HAP-1 (cell line): ENCODE data around the gene TMEM119.
"Not testable (repeated sequence)": the region's sequence is repeated elsewhere in the genome, so short reads cannot be mapped to it uniquely, and the experiment has no call there.

ENCODE experiments used
- DNase-seq, 2 experiments: peaks; one replicate each; pipeline ENCODE4 v3.0.0-alpha.2; 2016 to 2020; ENCODE audit warnings: low spot score in 2 of 2
- H3K27me3 ChIP-seq: fragments of 250-450 bp; sonication (Bioruptor Pico); 2 replicates; pipeline ENCODE4 v1.5.1; 2020; ENCODE audit warnings: low read depth, mild to moderate bottlenecking, moderate library complexity
- H3K36me3 ChIP-seq: fragments of 250-450 bp; sonication (Bioruptor Pico); replicated peaks from 2 replicates; pipeline ENCODE4 v1.5.1; 2020; ENCODE audit warnings: mild to moderate bottlenecking
- H3K4me1 ChIP-seq: fragments of 250-450 bp; sonication (Bioruptor Pico); 2 replicates; pipeline ENCODE4 v1.5.1; 2020; ENCODE audit warnings: mild to moderate bottlenecking
- H3K4me3 ChIP-seq: fragments of 250-450 bp; sonication (Bioruptor Pico); 2 replicates; pipeline ENCODE4 v1.5.1; 2020; ENCODE audit warnings: mild to moderate bottlenecking, moderate library complexity
- H3K9me3 ChIP-seq: fragments of 250-450 bp; sonication (Bioruptor Pico); 2 replicates; pipeline ENCODE4 v1.5.1; 2020; ENCODE audit warnings: mild to moderate bottlenecking, moderate library complexity
- in situ Hi-C: fragments of 300-500 bp; cut with MboI; formaldehyde crosslinking; loops from 3 replicates; pipeline ENCODE4 v1.14.3; 2020; ENCODE audit warnings: low sequenced_read_pairs, inconsistent platforms, mixed read lengths

Gene TMEM119

GRCh38 chr12:108594960-108595710 lies 2.7 kb downstream of the TMEM119 start:
- no peaks in the 10 kb centered on the region for H3K4me1 ChIP-seq
- no peaks in the 10 kb centered on the region for H3K27me3 ChIP-seq
- in situ Hi-C loops: no loop called here
- H3K4me3 ChIP-seq: no peak overlapping the region
- no peak for DNase-seq
- no peaks in the 10 kb centered on the region for H3K36me3 ChIP-seq
- no peaks in the 10 kb centered on the region for H3K9me3 ChIP-seq

DNA sequence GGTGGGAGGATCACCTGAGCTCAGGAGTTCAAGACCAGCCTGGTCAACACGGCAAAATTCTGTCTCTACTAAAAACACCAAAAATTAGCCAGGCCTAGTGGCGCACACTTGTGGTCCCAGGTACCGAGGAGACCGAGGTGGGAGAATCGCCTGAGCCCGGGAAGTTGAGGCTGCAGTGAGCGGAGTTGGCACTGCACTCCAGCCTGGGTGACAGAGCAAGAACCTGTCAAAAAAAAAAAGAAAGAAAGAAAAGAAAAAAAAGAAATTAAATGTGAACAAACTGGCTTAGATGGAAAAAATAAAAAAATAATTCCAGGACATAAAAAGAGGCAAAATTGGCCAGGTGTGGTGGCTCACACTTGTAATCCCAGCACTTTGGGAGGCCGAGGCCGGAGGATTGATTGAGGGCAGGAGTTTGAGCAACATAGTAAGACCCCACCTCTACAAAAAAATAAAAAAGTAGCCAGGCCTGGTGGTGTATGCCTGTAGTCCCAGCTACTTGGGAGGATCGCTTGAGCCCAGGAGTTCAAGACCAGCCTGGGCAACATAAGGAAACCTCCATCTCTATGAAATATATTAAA lies 3.5 kb downstream of the TMEM119 start:
- H3K27me3 ChIP-seq: no peaks in the 10 kb centered on the region
- H3K36me3 ChIP-seq: no peaks in the 10 kb centered on the region
- H3K4me1 ChIP-seq: no peaks in the 10 kb centered on the region
- H3K9me3 ChIP-seq: no peaks in the 10 kb centered on the region
- in situ Hi-C loops: no loop called here
- H3K4me3 ChIP-seq: no peak overlapping the region
- DNase-seq: no peak

DNA sequence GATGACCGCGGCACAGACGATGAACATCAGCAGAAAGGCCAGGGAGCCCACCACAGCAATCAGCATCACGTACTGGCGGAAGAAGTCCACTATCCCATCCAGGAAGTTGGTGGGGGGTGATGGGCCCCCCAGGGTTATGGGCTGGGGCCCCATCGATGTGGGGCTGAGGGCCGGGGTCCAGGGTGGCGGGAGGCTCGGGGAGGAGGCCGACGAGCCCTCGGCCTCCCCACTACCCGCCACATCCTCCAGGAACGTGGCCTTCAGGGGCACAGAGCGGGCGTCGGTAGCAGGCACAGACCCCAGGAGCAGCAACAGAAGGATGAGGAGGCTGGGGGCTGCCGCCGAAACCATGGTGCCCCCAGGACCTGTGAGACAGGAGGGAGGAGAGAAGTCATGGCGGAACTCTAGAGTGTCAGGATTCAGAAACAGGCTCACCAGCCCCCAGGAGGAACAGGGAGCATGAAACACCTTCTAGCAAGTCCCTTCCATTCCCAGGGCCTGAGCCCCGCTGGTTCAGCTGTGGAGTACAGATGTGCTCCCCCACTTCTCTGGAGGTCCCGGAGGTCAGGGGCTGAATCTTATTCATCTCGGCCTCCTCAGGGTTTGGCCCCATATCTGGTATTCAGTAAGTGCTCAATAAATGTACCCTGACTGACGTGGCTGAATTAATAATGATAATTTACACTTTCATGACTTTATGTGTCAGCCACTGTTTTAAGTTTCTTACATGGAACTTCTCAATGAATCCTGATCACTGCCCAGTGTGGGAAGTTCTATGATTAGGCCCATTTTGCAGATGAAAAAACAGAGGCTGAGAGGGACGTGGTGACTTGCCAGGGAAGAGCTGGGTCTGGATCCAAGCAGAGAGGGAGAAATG lies 5.6 kb downstream of the TMEM119 start:
- in situ Hi-C loops: no loop called here
- H3K4me1 ChIP-seq: no peaks in the 10 kb centered on the region
- no peaks in the 10 kb centered on the region for H3K27me3 ChIP-seq
- no peak for DNase-seq
- H3K9me3 ChIP-seq: no peaks in the 10 kb centered on the region
- H3K36me3 ChIP-seq: no peaks in the 10 kb centered on the region
- H3K4me3 ChIP-seq: no peak overlapping the region

GRCh38 chr12:108591267-108591980 lies 6.5 kb downstream of the TMEM119 start:
- Histone ChIP-seq H3K4me3 (no peak overlapping the region), H3K27me3 (no peaks in the 10 kb centered on the region), H3K4me1 (no peaks in the 10 kb centered on the region), H3K36me3 (no peaks in the 10 kb centered on the region), H3K9me3 (no peaks in the 10 kb centered on the region)
- in situ Hi-C loops: no loop called here
- DNase-seq: no peak

GRCh38 chr12:108590463-108590862 lies 7.4 kb downstream of the TMEM119 start:
- in situ Hi-C loops, H3K27me3 ChIP-seq, H3K9me3 ChIP-seq, H3K4me3 ChIP-seq, H3K4me1 ChIP-seq, DNase-seq, H3K36me3 ChIP-seq: not testable (repeated sequence)

GRCh38 chr12:108589840-108590229 lies 8.0 kb downstream of the TMEM119 start:
- peaks cover 1% of the 10 kb centered on the region; the same call in 1 of the 2 replicates for H3K27me3 ChIP-seq
- no peak overlapping the region for H3K4me3 ChIP-seq
- no peak for DNase-seq
- in situ Hi-C loops: no loop called here
- H3K36me3 ChIP-seq: no peaks in the 10 kb centered on the region
- H3K9me3 ChIP-seq: no peaks in the 10 kb centered on the region
- H3K4me1 ChIP-seq: no peaks in the 10 kb centered on the region

GRCh38 chr12:108589028-108589839 lies 8.7 kb downstream of the TMEM119 start:
- H3K27me3 ChIP-seq: peaks cover 2% of the 10 kb centered on the region; the same call in 1 of the 2 replicates
- no peak for DNase-seq
- no peak overlapping the region for H3K4me3 ChIP-seq
- in situ Hi-C loops: no loop called here
- no peaks in the 10 kb centered on the region for H3K9me3 ChIP-seq
- H3K36me3 ChIP-seq: no peaks in the 10 kb centered on the region
- H3K4me1 ChIP-seq: no peaks in the 10 kb centered on the region

- Histone ChIP-seq H3K4me3 (no peak overlapping the region), H3K36me3 (no peaks in the 10 kb centered on the region), H3K4me1 (no peaks in the 10 kb centered on the region), H3K27me3 (peaks cover 2% of the 10 kb centered on the region; the same call in 1 of the 2 replicates), H3K9me3 (no peaks in the 10 kb centered on the region)
- in situ Hi-C loops: no loop called here
- DNase-seq: no peak
Measured at GRCh38 chr12:108587826-108588225, 10.1 kb downstream of the TMEM119 start.

- Histone ChIP-seq H3K4me1 (no peaks in the 10 kb centered on the region), H3K4me3 (no peak overlapping the region), H3K27me3 (peaks cover 2% of the 10 kb centered on the region; the same call in 1 of the 2 replicates), H3K36me3 (no peaks in the 10 kb centered on the region), H3K9me3 (no peaks in the 10 kb centered on the region)
- no peak for DNase-seq
- in situ Hi-C loops: no loop called here
Measured at GRCh38 chr12:108586306-108586705, 11.6 kb downstream of the TMEM119 start.

DNA sequence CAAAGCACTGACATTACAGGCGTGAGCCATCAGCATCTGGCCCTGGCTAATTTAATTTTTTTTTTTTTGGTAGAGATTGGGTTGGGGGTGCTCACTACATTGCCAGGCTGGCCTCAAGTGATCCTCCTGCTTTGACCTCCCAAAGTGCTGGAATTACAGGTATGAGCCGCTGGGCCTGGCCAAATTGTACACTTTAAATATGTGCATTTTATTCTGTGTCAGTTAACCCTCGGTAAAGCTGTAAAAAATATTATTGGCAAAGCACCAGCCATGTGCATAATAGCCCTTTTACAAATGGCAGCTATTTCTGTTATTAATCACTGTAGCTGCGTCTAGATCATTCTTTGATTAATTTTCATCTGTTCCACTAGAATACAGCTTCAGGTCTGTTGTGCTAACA lies 12.0 kb downstream of the TMEM119 start:
- H3K4me1 ChIP-seq: no peaks in the 10 kb centered on the region
- no peaks in the 10 kb centered on the region for H3K9me3 ChIP-seq
- in situ Hi-C loops: no loop called here
- peaks cover 2% of the 10 kb centered on the region; the same call in 1 of the 2 replicates for H3K27me3 ChIP-seq
- DNase-seq: no peak
- H3K4me3 ChIP-seq: no peak overlapping the region
- H3K36me3 ChIP-seq: no peaks in the 10 kb centered on the region

GRCh38 chr12:108584456-108585065 lies 13.3 kb downstream of the TMEM119 start:
- no peaks in the 10 kb centered on the region for H3K36me3 ChIP-seq
- H3K27me3 ChIP-seq: peaks cover 2% of the 10 kb centered on the region; the same call in 1 of the 2 replicates
- H3K9me3 ChIP-seq: no peaks in the 10 kb centered on the region
- no peak for DNase-seq
- in situ Hi-C loops: no loop called here
- no peaks in the 10 kb centered on the region for H3K4me1 ChIP-seq
- H3K4me3 ChIP-seq: no peak overlapping the region

DNA sequence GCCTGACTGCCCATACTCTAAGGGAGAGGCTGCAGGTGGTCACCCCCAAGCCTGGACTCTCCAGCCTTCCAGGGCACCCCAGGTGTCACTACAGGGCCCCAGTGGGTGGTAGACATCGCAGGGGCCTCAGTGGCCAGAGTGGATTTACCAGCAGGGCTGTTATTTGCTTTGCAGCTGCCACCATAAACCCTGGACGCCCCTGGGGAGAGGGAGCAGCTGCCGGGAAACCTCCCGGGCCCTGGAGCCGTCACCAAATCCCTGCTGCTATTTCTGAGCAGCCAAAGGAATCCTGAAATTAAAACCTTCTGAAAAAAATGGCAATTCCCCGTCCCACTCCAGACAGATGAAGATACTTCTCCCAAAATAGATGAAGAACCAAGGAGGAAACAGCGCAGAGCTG lies 13.9 kb downstream of the TMEM119 start:
- no peaks in the 10 kb centered on the region for H3K36me3 ChIP-seq
- in situ Hi-C loops: no loop called here
- H3K9me3 ChIP-seq: no peaks in the 10 kb centered on the region
- H3K4me1 ChIP-seq: no peaks in the 10 kb centered on the region
- H3K4me3 ChIP-seq: no peak overlapping the region
- no peak for DNase-seq
- H3K27me3 ChIP-seq: peaks cover 2% of the 10 kb centered on the region; the same call in 1 of the 2 replicates
